Ureter (tissue), 1 donor: ENCODE data around the gene DHDDS. TPM values are rescaled to one million over a fixed set of nuclear protein-coding genes. Genes with fewer than 3 reads are reported as not detected.

ENCODE experiments used
- DNase-seq: peaks from one replicate; pipeline ENCODE4 v3.0.0-alpha.2; 2020; ENCODE audit warnings: low spot score
- total RNA-seq: library from RNA; stranded (reverse); gene quantifications from one replicate; pipeline ENCODE4 v1.2.4, GENCODE V29; 2023
- donor health status: DM: yes; HTN: yes; CAD: no.

DHDDS gene
- total RNA-seq, 1 donor from 2014 or later, result 59.7 TPM

DNA sequence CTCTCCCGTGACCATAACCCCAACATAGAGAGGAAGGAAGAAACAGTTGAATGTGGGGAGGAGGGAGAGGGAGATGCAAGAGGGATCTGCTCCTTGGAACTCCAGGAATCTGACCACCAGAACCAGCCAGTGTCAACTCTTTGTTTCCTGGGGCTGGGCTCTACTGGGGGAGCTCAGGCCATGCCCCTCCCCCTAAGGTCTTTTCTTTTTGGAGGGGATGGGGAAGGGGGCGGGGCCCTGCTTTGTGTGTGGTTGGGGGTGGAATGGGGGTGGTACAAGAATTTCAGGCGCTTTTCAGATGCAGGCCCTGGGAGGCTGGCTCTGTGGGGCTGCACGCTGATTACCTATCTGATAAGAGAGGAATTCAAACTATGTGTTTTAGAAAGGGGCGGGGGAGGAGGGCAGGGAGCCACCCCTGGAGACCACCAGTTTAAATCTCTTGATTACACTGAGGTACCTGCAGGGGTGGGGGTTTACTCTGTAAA, 13.2 kb upstream of the DHDDS start:
- no peak for DNase-seq

GRCh38 chr1:26419494-26419893, 12.6 kb upstream of the DHDDS start:
- no peak for DNase-seq

DNA sequence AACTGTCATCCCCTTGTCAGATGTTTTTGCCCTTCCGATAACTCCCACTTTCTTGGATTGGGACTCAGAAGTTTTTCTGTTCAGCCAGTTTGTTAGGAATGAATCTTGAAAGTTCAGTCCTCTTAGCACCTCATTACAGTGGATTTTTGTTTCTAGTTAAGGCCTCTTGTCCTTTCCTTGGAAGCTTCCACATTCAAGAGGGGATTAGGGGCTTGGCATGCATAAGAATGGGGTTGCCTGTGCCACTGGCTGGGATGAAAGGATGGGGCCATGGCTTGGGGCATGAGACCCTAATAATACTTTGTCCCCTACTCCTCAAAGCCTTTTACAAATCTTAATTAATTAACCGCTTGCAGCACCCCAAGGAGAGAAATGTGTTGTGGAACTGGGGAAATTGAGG, 2.4 kb upstream of the DHDDS start:
- DNase-seq, result no peak

DNA sequence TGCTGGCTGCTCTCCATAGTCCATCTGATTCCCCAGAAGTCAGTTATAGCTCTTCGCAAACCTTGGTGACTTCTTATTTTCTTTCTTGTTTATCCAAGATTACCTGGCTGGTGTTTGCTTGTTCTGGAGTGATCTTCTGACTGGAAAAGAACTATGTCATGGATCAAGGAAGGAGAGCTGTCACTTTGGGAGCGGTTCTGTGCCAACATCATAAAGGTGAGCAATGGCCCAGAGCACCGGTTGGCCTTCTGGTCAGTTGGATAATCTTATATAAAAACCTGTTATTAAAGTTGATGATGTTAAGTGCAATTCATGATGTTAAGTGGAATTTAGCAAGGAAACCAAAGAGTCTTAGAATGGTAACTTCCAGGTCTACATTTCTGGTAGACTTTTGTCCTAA, 672 bp downstream of the DHDDS start:
- DNase-seq, result no peak

GRCh38 chr1:26434161-26434752, 2.1 kb downstream of the DHDDS start:
- no peak for DNase-seq

DNA sequence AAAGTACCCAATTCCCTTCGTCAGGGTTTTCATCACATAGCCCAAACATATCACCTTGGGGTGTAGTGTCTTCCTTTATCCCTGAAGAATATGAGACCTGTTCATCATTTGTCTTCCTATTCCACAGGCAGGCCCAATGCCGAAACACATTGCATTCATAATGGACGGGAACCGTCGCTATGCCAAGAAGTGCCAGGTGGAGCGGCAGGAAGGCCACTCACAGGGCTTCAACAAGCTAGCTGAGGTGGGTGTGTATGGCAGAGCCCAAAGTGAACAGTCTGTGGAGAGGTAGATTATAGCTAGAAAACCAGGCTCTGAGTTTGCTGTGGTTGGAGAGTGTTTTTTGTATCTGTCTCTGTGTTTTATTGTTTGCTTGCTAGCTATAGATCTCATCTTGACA, 5.9 kb downstream of the DHDDS start:
- no peak for DNase-seq

DNA sequence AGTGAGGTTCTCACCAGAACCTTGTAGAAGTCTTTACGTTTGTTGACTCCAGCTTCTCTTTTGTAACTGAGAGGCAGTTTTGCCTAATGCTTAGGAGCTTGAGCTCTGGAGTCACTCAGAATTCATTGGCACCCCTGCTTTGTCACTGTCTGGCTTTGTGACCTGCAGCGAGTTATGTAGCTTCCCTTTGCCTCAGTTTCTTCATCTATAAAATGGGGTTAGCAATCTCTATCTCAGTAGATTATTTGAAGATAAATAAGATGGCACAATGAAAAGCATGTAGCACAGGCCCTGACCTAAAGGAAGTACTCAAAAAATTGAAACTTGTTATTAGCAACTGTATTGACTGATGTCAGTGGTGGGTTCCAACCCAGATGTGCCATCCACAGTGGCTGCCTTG, 8.1 kb downstream of the DHDDS start:
- DNase-seq, result no peak

GRCh38 chr1:26449868-26450267, 17.7 kb downstream of the DHDDS start:
- DNase-seq, result no peak

DNA sequence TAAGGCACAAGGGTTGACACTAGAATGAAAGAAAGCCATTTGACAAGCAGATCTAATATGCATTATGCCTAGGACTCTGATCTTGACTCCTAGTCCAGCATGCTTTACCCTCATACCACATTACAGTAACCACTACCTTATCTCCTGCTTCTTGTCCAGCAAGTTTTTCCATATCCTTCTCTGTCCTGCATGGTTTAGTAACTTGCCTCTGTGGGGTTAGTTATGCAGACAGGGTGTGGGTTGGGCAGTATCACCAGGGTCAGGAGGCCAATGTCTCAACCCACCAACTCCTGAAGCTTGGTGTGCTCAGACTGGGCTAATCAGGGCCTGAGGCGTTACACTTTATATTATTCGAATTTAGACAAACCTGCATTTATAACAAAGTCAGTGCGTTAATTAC, 18.8 kb downstream of the DHDDS start:
- no peak for DNase-seq

- no peak for DNase-seq
These were observed 20.5 kb downstream of the DHDDS start for GRCh38 chr1:26452459-26453183.

- no peak for DNase-seq
These were observed 27.0 kb downstream of the DHDDS start for GRCh38 chr1:26459148-26459547.

GRCh38 chr1:26459573-26460031, 27.5 kb downstream of the DHDDS start:
- no peak for DNase-seq

DNA sequence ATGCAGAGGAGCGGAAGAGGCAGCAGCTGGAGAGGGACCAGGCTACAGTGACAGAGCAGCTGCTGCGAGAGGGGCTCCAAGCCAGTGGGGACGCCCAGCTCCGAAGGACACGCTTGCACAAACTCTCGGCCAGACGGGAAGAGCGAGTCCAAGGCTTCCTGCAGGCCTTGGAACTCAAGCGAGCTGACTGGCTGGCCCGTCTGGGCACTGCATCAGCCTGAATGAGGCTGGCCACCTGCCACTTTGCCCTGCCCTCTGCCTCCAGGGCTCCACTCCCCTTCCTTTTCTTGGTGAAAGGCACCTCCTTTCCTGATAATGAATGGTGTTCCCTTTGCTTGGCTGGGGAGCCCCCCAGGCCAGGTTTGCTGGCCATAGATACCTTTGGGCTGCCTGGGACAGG, 36.8 kb downstream of the DHDDS start:
- peak; percentile 46 for DNase-seq

DNA sequence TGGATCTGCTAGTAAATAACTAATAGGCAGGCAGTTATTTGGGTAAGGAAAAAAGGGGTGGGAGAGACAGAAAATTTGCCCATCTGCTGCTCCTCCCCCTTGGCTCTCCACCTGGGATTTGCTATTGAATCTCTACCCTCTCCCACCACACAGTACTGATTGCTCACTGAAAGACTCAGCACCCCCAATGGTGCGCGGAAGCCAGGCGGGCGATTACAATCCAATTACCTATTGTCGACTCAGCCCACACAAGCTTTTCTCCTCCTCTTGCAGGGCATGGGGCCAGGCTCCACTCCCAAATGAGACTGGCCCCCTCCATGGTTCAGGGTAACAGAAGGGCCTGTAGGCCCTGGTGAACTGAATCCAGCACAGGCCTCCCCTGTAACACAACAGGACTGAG, 37.4 kb downstream of the DHDDS start:
- DNase-seq, result no peak

DNA sequence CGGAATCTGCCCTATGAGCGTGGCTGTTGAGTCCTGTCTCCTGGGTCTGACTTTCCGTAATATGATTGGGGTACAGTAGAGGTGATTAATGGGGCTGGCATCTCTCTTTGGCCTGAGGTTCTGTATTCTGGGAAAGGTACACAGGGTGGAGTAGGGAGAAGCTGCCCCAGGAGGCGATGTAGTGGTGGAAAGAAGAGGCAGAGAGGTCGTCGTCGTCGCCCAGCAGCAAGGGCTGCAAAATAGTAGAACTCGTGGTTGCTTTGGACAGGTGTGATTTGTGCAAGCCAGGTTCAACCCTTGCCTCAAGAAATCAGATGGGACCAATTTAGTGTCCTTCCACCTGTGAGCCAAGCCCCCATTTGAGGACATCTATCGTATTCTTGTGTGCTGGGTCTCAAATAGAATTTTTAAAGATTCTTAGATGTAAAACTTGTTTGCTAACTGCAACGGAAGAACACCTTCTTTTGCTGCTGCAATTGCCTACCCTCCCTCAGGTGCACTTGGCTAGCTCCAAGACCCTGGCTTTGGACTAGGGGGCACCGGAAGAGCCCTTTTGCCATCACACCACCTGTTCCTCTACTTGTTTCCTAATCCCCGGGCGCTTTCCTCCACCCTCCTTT, 38.9 kb downstream of the DHDDS start:
- no peak for DNase-seq

- DNase-seq, result peak; percentile 74
These were observed 39.6 kb downstream of the DHDDS start for GRCh38 chr1:26471498-26472319.

DNA sequence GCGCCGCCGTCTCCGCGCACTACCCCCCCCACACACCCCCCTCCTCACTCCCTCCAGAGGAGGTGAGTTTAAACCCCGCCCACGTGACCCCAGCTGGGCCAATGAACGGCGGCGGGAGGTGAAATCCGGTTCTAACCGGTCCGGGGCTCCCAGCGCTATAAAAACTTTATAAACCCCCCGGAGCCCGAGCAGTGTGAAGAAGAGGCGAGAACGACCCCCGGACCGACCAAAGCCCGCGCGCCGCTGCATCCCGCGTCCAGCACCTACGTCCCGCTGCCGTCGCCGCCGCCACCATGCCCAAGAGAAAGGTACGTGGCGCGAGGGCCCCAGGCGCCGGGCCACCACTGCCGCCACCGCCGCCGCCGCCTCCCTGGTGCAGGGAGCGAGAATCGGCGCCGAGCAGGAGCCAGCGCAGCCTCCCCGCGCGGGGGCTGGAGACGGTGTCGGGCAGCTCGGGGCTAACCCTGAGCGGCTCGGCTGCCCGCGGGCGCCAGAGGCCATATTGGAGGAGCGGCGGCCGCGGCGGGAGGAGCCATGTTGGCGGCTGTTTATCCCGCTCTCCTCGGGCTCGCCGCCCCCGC, 40.3 kb downstream of the DHDDS start, which contains the start of gene HMGN2:
HMGN2 (plus strand) TSS at position 121 of the 581 bp plus-strand sequence; CDS start at position 294, 173 bp downstream.
- peak; percentile 96 for DNase-seq

DNA sequence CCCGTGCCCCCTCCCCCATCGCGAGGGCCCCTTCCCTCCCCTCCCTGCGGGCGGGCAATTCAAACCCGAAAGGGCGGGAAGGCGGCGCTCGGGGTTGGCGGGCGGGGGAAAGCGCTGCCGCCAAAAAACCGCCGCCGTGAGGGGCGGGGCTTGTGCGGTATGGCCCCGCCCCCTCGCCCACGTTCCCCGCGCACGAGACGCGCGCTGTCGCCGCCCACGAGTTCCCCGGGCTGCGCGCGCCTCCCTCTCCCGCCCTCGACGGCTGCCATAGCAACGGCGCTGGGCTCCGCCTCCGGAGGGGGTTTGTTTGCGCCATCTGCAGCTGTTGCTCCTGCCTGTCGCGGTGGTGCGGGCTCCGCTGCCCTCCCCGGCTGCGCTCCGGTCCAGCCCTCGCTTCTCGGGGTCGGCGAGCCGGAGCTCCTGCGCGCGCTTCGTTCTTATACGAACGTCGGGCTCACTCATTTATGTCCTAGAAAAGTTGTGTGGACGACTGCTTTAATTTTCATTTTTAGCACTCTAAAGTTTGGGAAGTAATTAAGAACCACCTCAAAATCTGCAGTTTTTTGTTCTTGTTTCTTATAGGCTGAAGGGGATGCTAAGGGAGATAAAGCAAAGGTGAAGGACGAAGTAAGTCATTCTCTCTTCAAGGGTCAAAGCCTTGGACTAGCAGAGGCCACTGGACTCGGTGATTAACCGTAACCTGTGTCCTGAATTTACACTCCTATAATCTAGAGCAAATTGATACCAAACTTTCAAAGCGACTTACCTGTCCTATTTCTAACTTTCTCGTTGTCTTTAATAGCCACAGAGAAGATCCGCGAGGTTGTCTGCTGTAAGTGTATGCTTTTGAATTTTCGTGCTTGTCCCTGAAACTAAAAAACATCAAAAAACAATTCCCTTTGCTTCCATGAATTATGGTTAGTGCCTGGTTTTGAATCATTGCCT, 41.1 kb downstream of the DHDDS start:
- peak; percentile 96 for DNase-seq

GRCh38 chr1:26474818-26475217, 42.7 kb downstream of the DHDDS start:
- no peak for DNase-seq

GRCh38 chr1:26475989-26476388, 43.9 kb downstream of the DHDDS start:
- DNase-seq, result no peak
